SK-N-MC (cell line): ENCODE results near the gene SART3.
"Not testable (repeated sequence)": the region's sequence is repeated elsewhere in the genome, so short reads cannot be mapped to it uniquely, and the experiment has no call there.

Experiments used
- DNase-seq: peaks from one replicate; pipeline ENCODE4 v3.0.0-alpha.2; 2011; ENCODE audit warnings: low read depth, low spot score
- H3K27ac ChIP-seq: fragments of 200-600 bp; sonication (generic); 2 replicates; pipeline ENCODE4 v1.5.1; 2016; ENCODE audit warnings: mixed run types
- H3K36me3 ChIP-seq: fragments of 200-600 bp; sonication (generic); 2 replicates; pipeline ENCODE4 v1.6.1; 2017; ENCODE audit warnings: antibody characterized with exemption, low read length, mixed read lengths; ENCODE audit not compliant: insufficient read depth
- H3K4me3 ChIP-seq: fragments of 200-600 bp; sonication (generic); 2 replicates; pipeline ENCODE4 v1.5.1; 2016
- H3K9ac ChIP-seq: fragments of 200-600 bp; sonication (generic); 2 replicates; pipeline ENCODE4 v1.8.0; 2017; ENCODE audit warnings: mixed run types, mixed read lengths; ENCODE audit not compliant: insufficient read length
- H3K9me3 ChIP-seq: fragments of 200-600 bp; sonication (generic); 2 replicates; pipeline ENCODE4 v1.6.1; 2017; ENCODE audit warnings: low read depth, mild to moderate bottlenecking, antibody characterized with exemption, low read length, moderate library complexity, mixed read lengths
- EZH2 ChIP-seq: fragments of 200-600 bp; sonication (generic); IDR thresholded peaks from one replicate; pipeline ENCODE4 v1.6.1; 2017; ENCODE audit warnings: antibody characterized with exemption
- FOXP2 ChIP-seq: optimal IDR thresholded peaks from 2 replicates; pipeline ENCODE3; 2011; ENCODE audit warnings: mild to moderate bottlenecking, moderate library complexity; ENCODE audit not compliant: insufficient read depth; ENCODE audit errors: extremely low read length, control extremely low read depth
- POLR2AphosphoS5 ChIP-seq: IDR thresholded peaks from 2 replicates; pipeline ENCODE4 v1.6.1; 2012; ENCODE audit warnings: mild to moderate bottlenecking, low read depth, low read length, borderline replicate concordance

The SART3 gene

GRCh38 chr12:108507971-108508642 is 52.9 kb downstream of the SART3 start:
- Histone ChIP-seq H3K36me3 (no peaks in the 10 kb centered on the region), H3K4me3 (no peak overlapping the region), H3K9me3 (peaks cover 3% of the 10 kb centered on the region; the same call in 1 of the 2 replicates), H3K27ac (no peak overlapping the region), H3K9ac (no peak overlapping the region)
- DNase-seq: no peak
- TF ChIP-seq FOXP2 (no peak), POLR2AphosphoS5 (no peak), EZH2 (no peak)

- no peak for DNase-seq
- no peaks in the 10 kb centered on the region for H3K36me3 ChIP-seq
Observed at GRCh38 chr12:108505129-108505528, 55.8 kb downstream of the SART3 start.

GRCh38 chr12:108502922-108503321 is 58.1 kb downstream of the SART3 start:
- H3K9me3 ChIP-seq: peaks cover 6% of the 10 kb centered on the region; the same call in 1 of the 2 replicates
- H3K36me3 ChIP-seq: no peaks in the 10 kb centered on the region
- DNase-seq: no peak
- no peak overlapping the region for H3K9ac ChIP-seq
- no peak overlapping the region for H3K4me3 ChIP-seq
- no peak overlapping the region for H3K27ac ChIP-seq
- TF ChIP-seq FOXP2: no peak
- TF ChIP-seq POLR2AphosphoS5: no peak
- no peak for TF ChIP-seq EZH2

More at GRCh38 chr12:108505129-108505528, 55.8 kb downstream of the SART3 start:
- H3K4me3 ChIP-seq: no peak overlapping the region
- peaks cover 6% of the 10 kb centered on the region; the same call in 1 of the 2 replicates for H3K9me3 ChIP-seq
- no peak overlapping the region for H3K27ac ChIP-seq
- no peak for TF ChIP-seq FOXP2
- TF ChIP-seq POLR2AphosphoS5: no peak
- TF ChIP-seq EZH2: no peak
- H3K9ac ChIP-seq: no peak overlapping the region

- no peak overlapping the region for H3K9ac ChIP-seq
Observed at GRCh38 chr12:108498136-108498535, 62.8 kb downstream of the SART3 start.

GRCh38 chr12:108495823-108496579 is 65.0 kb downstream of the SART3 start:
- Histone ChIP-seq H3K4me3 (no peak overlapping the region), H3K9me3 (no peaks in the 10 kb centered on the region), H3K36me3 (no peaks in the 10 kb centered on the region), H3K9ac (no peak overlapping the region), H3K27ac (no peak overlapping the region)
- TF ChIP-seq POLR2AphosphoS5 (no peak), EZH2 (no peak), FOXP2 (no peak)
- no peak for DNase-seq

More at GRCh38 chr12:108498136-108498535, 62.8 kb downstream of the SART3 start:
- TF ChIP-seq POLR2AphosphoS5 (no peak), FOXP2 (no peak), EZH2 (no peak)
- Histone ChIP-seq H3K27ac (no peak overlapping the region), H3K36me3 (no peaks in the 10 kb centered on the region), H3K9me3 (peaks cover 3% of the 10 kb centered on the region; the same call in 1 of the 2 replicates), H3K4me3 (no peak overlapping the region)
- no peak for DNase-seq

- Histone ChIP-seq H3K27ac (no peak overlapping the region), H3K9ac (no peak overlapping the region), H3K9me3 (no peaks in the 10 kb centered on the region), H3K4me3 (no peak overlapping the region), H3K36me3 (no peaks in the 10 kb centered on the region)
- no peak for TF ChIP-seq FOXP2
- no peak for TF ChIP-seq EZH2
- no peak for TF ChIP-seq POLR2AphosphoS5
- no peak for DNase-seq
Observed at GRCh38 chr12:108495054-108495453, 65.9 kb downstream of the SART3 start.

GRCh38 chr12:108491256-108491655 is 69.7 kb downstream of the SART3 start:
- DNase-seq: no peak
- Histone ChIP-seq H3K36me3 (no peaks in the 10 kb centered on the region), H3K4me3 (no peak overlapping the region), H3K9me3 (no peaks in the 10 kb centered on the region), H3K27ac (no peak overlapping the region), H3K9ac (no peak overlapping the region)
- TF ChIP-seq FOXP2 (no peak), EZH2 (no peak), POLR2AphosphoS5 (no peak)

GRCh38 chr12:108487029-108487428 is 73.9 kb downstream of the SART3 start:
- not testable (repeated sequence) for H3K4me3 ChIP-seq, H3K9me3 ChIP-seq, H3K9ac ChIP-seq, H3K27ac ChIP-seq, DNase-seq, H3K36me3 ChIP-seq

GRCh38 chr12:108485371-108485770 is 75.6 kb downstream of the SART3 start:
- not testable (repeated sequence) for H3K9ac ChIP-seq, H3K36me3 ChIP-seq, H3K9me3 ChIP-seq, DNase-seq, H3K4me3 ChIP-seq, H3K27ac ChIP-seq
